SHP77 treated with DMSO at 0.1 percent for 48 hours (cell line): ENCODE data around the gene PDXDC1.
"Not testable (repeated sequence)": the region's sequence is repeated elsewhere in the genome, so short reads cannot be mapped to it uniquely, and the experiment has no call there.

Experiments
- DNase-seq: peaks from one replicate; lab custom pipeline; 2025; lab: John Stamatoyannopoulos, UW

The PDXDC1 gene

DNA sequence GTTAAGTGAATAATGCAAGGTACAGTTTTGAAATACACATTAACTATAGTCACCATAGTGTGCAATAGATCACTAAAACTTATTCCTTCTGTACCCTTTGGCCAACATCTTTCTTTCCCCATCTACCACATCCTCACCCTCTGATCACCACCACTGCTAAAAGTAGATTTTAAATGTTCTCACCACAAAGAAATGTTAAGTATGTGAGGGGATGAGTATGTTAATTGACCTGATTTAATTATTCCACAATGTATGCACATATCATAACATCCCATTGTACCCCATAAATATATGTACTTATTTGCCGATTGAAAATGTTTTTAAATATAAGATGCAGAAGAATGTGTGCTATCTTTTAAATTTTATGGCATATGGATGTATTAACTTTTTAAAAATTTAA, 188.2 kb downstream of the PDXDC1 start:
- not testable (repeated sequence) for DNase-seq

GRCh38 chr16:15166177-15166576, 191.4 kb downstream of the PDXDC1 start:
- DNase-seq = not testable (repeated sequence)

- not testable (repeated sequence) for DNase-seq
Observed at GRCh38 chr16:15168303-15168702, 193.5 kb downstream of the PDXDC1 start.

- DNase-seq = not testable (repeated sequence)
Observed at GRCh38 chr16:15168953-15169652, 194.3 kb downstream of the PDXDC1 start.

- not testable (repeated sequence) for DNase-seq
Observed at GRCh38 chr16:15179909-15180308, 205.1 kb downstream of the PDXDC1 start.

DNA sequence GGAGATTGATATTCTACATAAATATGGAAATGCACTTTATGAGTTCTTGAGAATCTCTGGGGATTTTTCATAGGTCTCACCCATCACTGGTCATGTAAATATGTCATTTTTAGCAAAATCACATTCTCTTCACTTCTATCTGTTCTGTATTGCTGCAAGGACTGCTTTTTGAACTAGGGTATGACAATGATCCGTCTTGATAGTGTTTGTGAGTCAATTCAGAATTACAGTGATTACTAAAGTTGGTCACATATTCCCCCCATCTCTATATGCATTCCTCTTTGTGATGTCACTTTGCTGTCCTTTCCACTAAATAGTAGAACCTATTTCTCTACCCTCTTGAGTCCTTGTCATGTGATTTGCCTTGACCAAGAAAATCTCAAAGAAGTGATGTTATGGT, 206.1 kb downstream of the PDXDC1 start:
- DNase-seq = not testable (repeated sequence)

- not testable (repeated sequence) for DNase-seq
Observed at GRCh38 chr16:15184000-15184399, 209.2 kb downstream of the PDXDC1 start.
